ENCODE measurements around the gene ARL14EP.

Gene ARL14EP

GRCh38 chr11:30380846-30381245 is 57.9 kb downstream of the ARL14EP start:
- DNase-seq (ENCODE audit: low read depth in 2 of 2): no peak

- no peak for DNase-seq (ENCODE audit: low read depth in 2 of 2)
Observed at GRCh38 chr11:30381879-30382278, 59.0 kb downstream of the ARL14EP start.
